GM12878 (cell line): ENCODE data around the gene COL23A1. TPM values are rescaled to one million over a fixed set of nuclear protein-coding genes. Genes with fewer than 3 reads are reported as not detected.

ENCODE experiments used
- ATAC-seq: fragments of 200-7000 bp; cut with Tn5 transposase; 3 replicates; pipeline ENCODE4 v1.9.1; 2020; ENCODE audit warnings: mild to moderate bottlenecking, moderate library complexity
- BruUV-seq: library from RNA; stranded (reverse); fragments of 400-500 nt; replicated peaks from 2 replicates; lab custom pipeline; 2021; lab: Mats Ljungman, UMichigan
- CTCF ChIA-PET: fragments of 300-600 bp; sonication (Branson Sonifier 250); formaldehyde crosslinking; extraction: SDS; loops from one replicate; lab custom pipeline; 2021; ENCODE audit warnings: inconsistent platforms; lab: Yijun Ruan, JAX
- POLR2A ChIA-PET: fragments of 350-600 bp; formaldehyde crosslinking; extraction: SDS; loops from one replicate; lab custom pipeline; 2021; ENCODE audit warnings: inconsistent platforms; lab: Charles Lee
- RAD21 ChIA-PET: fragments of 300-600 bp; sonication (Branson Sonifier 250); formaldehyde crosslinking; loops from one replicate; lab custom pipeline; 2023; ENCODE audit warnings: antibody characterized with exemption; ENCODE audit not compliant: unreplicated experiment; lab: Charles Lee
- SMC1A ChIA-PET: fragments of 300-600 bp; sonication (Branson Sonifier 250); formaldehyde crosslinking; loops from one replicate; lab custom pipeline; 2023; ENCODE audit not compliant: unreplicated experiment, uncharacterized antibody; lab: Charles Lee
- DNase-seq: peaks from one replicate; pipeline ENCODE4 v3.0.0-alpha.2; 2011; ENCODE audit warnings: low read depth, low spot score
- FAIRE-seq: peaks from 3 replicates; lab custom pipeline; 2011; peaks lifted over from hg19 to GRCh38; lab: Jason Lieb, UNC
- H2AFZ ChIP-seq: 2 replicates; pipeline ENCODE4 v1.6.0; 2011; ENCODE audit warnings: low read depth, low read length, control low read depth; ENCODE audit not compliant: control insufficient read depth
- H3K27ac ChIP-seq: 2 replicates; pipeline ENCODE4 v1.5.1; 2011; ENCODE audit warnings: control low read depth; ENCODE audit not compliant: control insufficient read depth, insufficient read depth
- H3K27me3 ChIP-seq, 2 experiments: replicated peaks in 1 of 2; 2 replicates each; pipeline versions ENCODE4 v1.6.0 to v1.6.1; 2011; ENCODE audit warnings: low read length in 1 of 2; ENCODE audit not compliant: control insufficient read depth in 2 of 2, insufficient read depth in 2 of 2
- H3K36me3 ChIP-seq, 2 experiments: 2 replicates each; pipeline ENCODE4 v1.5.1; 2011; ENCODE audit warnings: low read length in 1 of 2; ENCODE audit not compliant: control insufficient read depth in 2 of 2, insufficient read depth in 2 of 2
- H3K4me1 ChIP-seq: 2 replicates; pipeline ENCODE4 v1.6.1; 2011; ENCODE audit warnings: mild to moderate bottlenecking, low read length, moderate library complexity, mixed read lengths; ENCODE audit not compliant: control insufficient read depth, insufficient read depth
- H3K4me2 ChIP-seq: 2 replicates; pipeline ENCODE4 v1.6.0; 2011; ENCODE audit warnings: control low read depth; ENCODE audit not compliant: control insufficient read depth, insufficient read depth
- H3K4me3 ChIP-seq: fragments of 200-600 bp; sonication (generic); 2 replicates; pipeline ENCODE4 v1.5.1; 2016
- H3K79me2 ChIP-seq: 2 replicates; pipeline ENCODE4 v1.6.0; 2011; ENCODE audit warnings: low read length; ENCODE audit not compliant: control insufficient read depth, insufficient read depth
- H3K9ac ChIP-seq: 2 replicates; pipeline ENCODE4 v1.8.0; 2011; ENCODE audit warnings: low read length, control low read depth, mixed read lengths; ENCODE audit not compliant: control insufficient read depth, insufficient read depth
- H3K9me3 ChIP-seq: replicated peaks from 3 replicates; pipeline ENCODE4 v1.5.1; 2011; ENCODE audit warnings: mild to moderate bottlenecking, low read length; ENCODE audit not compliant: control insufficient read depth, insufficient read depth
- H4K20me1 ChIP-seq: 2 replicates; pipeline ENCODE4 v1.6.0; 2011; ENCODE audit not compliant: control insufficient read depth, insufficient read depth
- CBFB ChIP-seq: IDR thresholded peaks from 2 replicates; pipeline ENCODE4 v1.6.1; 2016; ENCODE audit warnings: antibody characterized with exemption, low read depth
- CREB1 ChIP-seq: IDR thresholded peaks from 2 replicates; pipeline ENCODE4 v1.6.1; 2012; ENCODE audit warnings: low read depth, mild to moderate bottlenecking, inconsistent platforms
- EZH2 ChIP-seq: IDR thresholded peaks from 2 replicates; pipeline ENCODE4 v1.6.1; 2012; ENCODE audit warnings: low read depth, mild to moderate bottlenecking, control low read depth, inconsistent platforms, low read length, borderline replicate concordance; ENCODE audit not compliant: control insufficient read depth
- JUND ChIP-seq: IDR thresholded peaks from 2 replicates; pipeline ENCODE4 v1.6.1; 2012; ENCODE audit warnings: low read depth, mild to moderate bottlenecking, low read length, improper control_type of control experiment, moderate library complexity
- MTA2 ChIP-seq: fragments of 450-650 bp; IDR thresholded peaks from 2 replicates; pipeline ENCODE4 v1.6.1; 2016; ENCODE audit warnings: low read depth, mild to moderate bottlenecking, moderate library complexity
- NFIC ChIP-seq: IDR thresholded peaks from 2 replicates; pipeline ENCODE4 v1.6.1; 2012; ENCODE audit warnings: low read depth, mild to moderate bottlenecking, inconsistent platforms, low read length, moderate library complexity
- POLR2AphosphoS2 ChIP-seq: IDR thresholded peaks from 2 replicates; pipeline ENCODE4 v1.6.1; 2011; ENCODE audit warnings: low read depth, mild to moderate bottlenecking, low read length, improper control_type of control experiment, moderate library complexity
- SP1 ChIP-seq: IDR thresholded peaks from one replicate; pipeline ENCODE4 v1.6.1; 2011; ENCODE audit warnings: low read depth, low read length
- WGBS: methylation state at CpG from one replicate; pipeline ENCODE4 v1.1.6; 2016; ENCODE audit warnings: low lambda C conversion rate; ENCODE audit not compliant: insufficient replicate concordance, insufficient coverage; ENCODE audit errors: missing lambda C conversion rate; 5-methylcytosine and 5-hydroxymethylcytosine counted together
- in situ Hi-C: fragments of 300-500 bp; cut with MboI; formaldehyde crosslinking; loops from 9 replicates; pipeline ENCODE4 v1.14.3; 2018; ENCODE audit warnings: mixed read lengths
- intact Hi-C: fragments of 100-400 bp; cut with micrococcal nuclease; formaldehyde crosslinking; loops from one replicate; pipeline ENCODE4 v1.14.2; 2022; ENCODE audit not compliant: unreplicated experiment
- polyA plus RNA-seq, 11 experiments: library from polyadenylated mRNA; depleted of rRNA in 4 of 11; unstranded in 6 of 11; stranded (reverse) in 5 of 11; fragments of >200 nt; fragmentation: Nextera tagmentation in 4 of 11; fragmentation: Illumina TruSeq in 1 of 11; extraction: Ambion mirVana in 4 of 11; extraction: Trizol in 1 of 11; gene quantifications; 1 replicate in 1 of 11; 2 replicates in 10 of 11; pipeline versions ENCODE4 v1.2.1 to v1.2.3, GENCODE V29; 2011 to 2016; ENCODE audit warnings: inconsistent platforms in 2 of 11, missing spikeins in 2 of 11, low read depth in 1 of 11
- total RNA-seq, 4 experiments: library from RNA; depleted of rRNA in 3 of 4; stranded (reverse); fragments of >200 nt in 3 of 4; fragmentation: Illumina TruSeq in 1 of 4; extraction: Trizol in 1 of 4; gene quantifications; 2 replicates each; pipeline versions ENCODE4 v1.2.1 to v1.2.3, GENCODE V29; 2013 to 2021
- TF ChIP-seq, protein P1 (sequence below): fragments of 150-350 bp; IDR thresholded peaks from 2 replicates; pipeline ENCODE4 v1.6.1; 2016; ENCODE audit warnings: low read depth, low read length
- TF ChIP-seq, protein P2 (sequence below): fragments of 150-350 bp; IDR thresholded peaks from 2 replicates; pipeline ENCODE4 v1.6.1; 2014; ENCODE audit warnings: mild to moderate bottlenecking, low read depth, low read length

The COL23A1 gene
- total and polyA plus RNA-seq, 10 of the 15 experiments (the other 5 are each of a cell fraction or from before 2014, with no cell fraction given), result 0.03 to 0.83 (median 0.09) TPM; not detected in 5

DNA sequence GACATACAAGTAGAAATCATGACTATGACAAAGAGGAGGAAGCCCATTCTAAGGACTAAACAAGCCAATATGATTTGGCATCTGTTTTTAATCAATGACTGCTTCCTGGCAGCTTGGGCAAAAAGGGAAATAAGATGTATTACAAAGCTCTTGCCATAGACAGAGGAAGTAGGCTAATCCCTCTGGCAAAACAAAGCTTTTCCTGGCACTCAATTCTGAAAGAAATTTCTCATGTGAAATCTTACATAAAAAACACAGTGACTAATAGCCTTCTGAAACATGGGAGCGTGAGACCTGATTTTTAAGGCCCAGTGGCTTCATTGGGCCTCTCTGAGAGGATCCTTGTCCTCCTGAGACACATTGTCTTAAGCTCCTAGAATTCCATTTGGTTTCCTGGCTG lies 93.6 kb downstream of the COL23A1 start:
- Histone ChIP-seq H3K36me3 (no peaks in the 10 kb centered on the region), H3K9me3 (no peaks in the 10 kb centered on the region), H3K4me1 (no peaks in the 10 kb centered on the region), H3K4me3 (no peak overlapping the region), H3K27ac (no peak overlapping the region), H3K79me2 (no peaks in the 10 kb centered on the region), H4K20me1 (no peaks in the 10 kb centered on the region), H3K4me2 (no peak overlapping the region), H3K9ac (no peak overlapping the region), H2AFZ (no peak overlapping the region), H3K27me3 (no peaks in the 10 kb centered on the region)
- in situ Hi-C loops, result no loop called here
- ChIA-PET SMC1A (interaction anchor here (1.3 to 1.6 kb wide), 2 partner anchors 11 kb away, joined by 3 read pairs; no protein-coding TSS in a partner anchor), POLR2A (no interaction called here), CTCF (interaction anchor here (2.3 kb wide), 1 partner anchor 35 kb away, joined by 7 read pairs; no protein-coding TSS in a partner anchor), RAD21 (no interaction called here)
- TF ChIP-seq POLR2AphosphoS2, result no peak
- TF ChIP-seq EZH2, result no peak
- TF ChIP-seq, protein P1, sequence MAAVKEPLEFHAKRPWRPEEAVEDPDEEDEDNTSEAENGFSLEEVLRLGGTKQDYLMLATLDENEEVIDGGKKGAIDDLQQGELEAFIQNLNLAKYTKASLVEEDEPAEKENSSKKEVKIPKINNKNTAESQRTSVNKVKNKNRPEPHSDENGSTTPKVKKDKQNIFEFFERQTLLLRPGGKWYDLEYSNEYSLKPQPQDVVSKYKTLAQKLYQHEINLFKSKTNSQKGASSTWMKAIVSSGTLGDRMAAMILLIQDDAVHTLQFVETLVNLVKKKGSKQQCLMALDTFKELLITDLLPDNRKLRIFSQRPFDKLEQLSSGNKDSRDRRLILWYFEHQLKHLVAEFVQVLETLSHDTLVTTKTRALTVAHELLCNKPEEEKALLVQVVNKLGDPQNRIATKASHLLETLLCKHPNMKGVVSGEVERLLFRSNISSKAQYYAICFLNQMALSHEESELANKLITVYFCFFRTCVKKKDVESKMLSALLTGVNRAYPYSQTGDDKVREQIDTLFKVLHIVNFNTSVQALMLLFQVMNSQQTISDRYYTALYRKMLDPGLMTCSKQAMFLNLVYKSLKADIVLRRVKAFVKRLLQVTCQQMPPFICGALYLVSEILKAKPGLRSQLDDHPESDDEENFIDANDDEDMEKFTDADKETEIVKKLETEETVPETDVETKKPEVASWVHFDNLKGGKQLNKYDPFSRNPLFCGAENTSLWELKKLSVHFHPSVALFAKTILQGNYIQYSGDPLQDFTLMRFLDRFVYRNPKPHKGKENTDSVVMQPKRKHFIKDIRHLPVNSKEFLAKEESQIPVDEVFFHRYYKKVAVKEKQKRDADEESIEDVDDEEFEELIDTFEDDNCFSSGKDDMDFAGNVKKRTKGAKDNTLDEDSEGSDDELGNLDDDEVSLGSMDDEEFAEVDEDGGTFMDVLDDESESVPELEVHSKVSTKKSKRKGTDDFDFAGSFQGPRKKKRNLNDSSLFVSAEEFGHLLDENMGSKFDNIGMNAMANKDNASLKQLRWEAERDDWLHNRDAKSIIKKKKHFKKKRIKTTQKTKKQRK, result no peak
- TF ChIP-seq, protein P2, sequence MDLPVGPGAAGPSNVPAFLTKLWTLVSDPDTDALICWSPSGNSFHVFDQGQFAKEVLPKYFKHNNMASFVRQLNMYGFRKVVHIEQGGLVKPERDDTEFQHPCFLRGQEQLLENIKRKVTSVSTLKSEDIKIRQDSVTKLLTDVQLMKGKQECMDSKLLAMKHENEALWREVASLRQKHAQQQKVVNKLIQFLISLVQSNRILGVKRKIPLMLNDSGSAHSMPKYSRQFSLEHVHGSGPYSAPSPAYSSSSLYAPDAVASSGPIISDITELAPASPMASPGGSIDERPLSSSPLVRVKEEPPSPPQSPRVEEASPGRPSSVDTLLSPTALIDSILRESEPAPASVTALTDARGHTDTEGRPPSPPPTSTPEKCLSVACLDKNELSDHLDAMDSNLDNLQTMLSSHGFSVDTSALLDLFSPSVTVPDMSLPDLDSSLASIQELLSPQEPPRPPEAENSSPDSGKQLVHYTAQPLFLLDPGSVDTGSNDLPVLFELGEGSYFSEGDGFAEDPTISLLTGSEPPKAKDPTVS, result no peak
- no peak for TF ChIP-seq SP1
- TF ChIP-seq NFIC, result no peak
- no peak for TF ChIP-seq MTA2
- no peak for TF ChIP-seq CREB1
- no peak for TF ChIP-seq CBFB
- TF ChIP-seq JUND, result no peak
- ATAC-seq (no peak), DNase-seq (no peak), FAIRE-seq (no peak)
- BruUV-seq, result no TSS peak
- 0% methylated on average over 1 of the region's 1 CpG for WGBS
- intact Hi-C loops, result no loop called here
